Endothelial cell of umbilical vein (primary cell): ENCODE measurements around the gene ZNF618. TPM values are rescaled to one million over a fixed set of nuclear protein-coding genes. Genes with fewer than 3 reads are reported as not detected.

Experiments
- BruUV-seq: library from RNA; stranded (reverse); fragments of 400-500 nt; replicated peaks from 2 replicates; lab custom pipeline; 2021; lab: Mats Ljungman, UMichigan
- CTCF ChIA-PET: fragments of 300-600, 350-600 bp; sonication (Branson Sonifier 250); formaldehyde crosslinking; loops from one replicate; lab custom pipeline; 2021; ENCODE audit warnings: antibody characterized with exemption, inconsistent platforms; lab: Charles Lee
- POLR2A ChIA-PET: fragments of 300-600, 350-600 bp; sonication (Branson Sonifier 250); formaldehyde crosslinking; loops from one replicate; lab custom pipeline; 2021; ENCODE audit warnings: antibody characterized with exemption, inconsistent platforms; lab: Charles Lee
- DNase-seq: peaks from one replicate; pipeline ENCODE4 v3.0.0-alpha.2; 2011; ENCODE audit warnings: low read depth, low spot score
- FAIRE-seq: peaks from 2 replicates; lab custom pipeline; 2011; peaks lifted over from hg19 to GRCh38; lab: Jason Lieb, UNC
- H2AFZ ChIP-seq: 2 replicates; pipeline ENCODE4 v1.6.0; 2012; ENCODE audit warnings: low read depth, low read length, control low read depth, inconsistent platforms
- H3K27ac ChIP-seq: 2 replicates; pipeline ENCODE4 v1.5.1; 2011; ENCODE audit warnings: low read depth, mild to moderate bottlenecking, control low read depth, low read length, moderate library complexity; ENCODE audit not compliant: insufficient read depth
- H3K27me3 ChIP-seq, 2 experiments: 2 replicates each; pipeline versions ENCODE4 v1.6.0 to v1.6.1; 2011; ENCODE audit warnings: low read length in 2 of 2, mixed read lengths in 1 of 2; ENCODE audit not compliant: control insufficient read depth in 2 of 2, insufficient read depth in 2 of 2
- H3K36me3 ChIP-seq, 2 experiments: 2 replicates in 1 of 2; 3 replicates in 1 of 2; pipeline ENCODE4 v1.5.1; 2011; ENCODE audit warnings: low read length in 2 of 2, mild to moderate bottlenecking in 1 of 2, moderate library complexity in 1 of 2; ENCODE audit not compliant: control insufficient read depth in 2 of 2, insufficient read depth in 2 of 2; ENCODE audit errors: extremely low read depth in 1 of 2
- H3K4me1 ChIP-seq: 3 replicates; pipeline ENCODE4 v1.5.1; 2011; ENCODE audit warnings: mild to moderate bottlenecking, low read length; ENCODE audit not compliant: control insufficient read depth, insufficient read depth; ENCODE audit errors: extremely low read depth
- H3K4me2 ChIP-seq: 2 replicates; pipeline ENCODE4 v1.6.1; 2011; ENCODE audit warnings: low read length, control low read depth, mixed read lengths; ENCODE audit not compliant: insufficient read depth
- H3K4me3 ChIP-seq, 3 experiments: fragments of 200-600 bp in 1 of 3; sonication (generic), shearing (Covaris generic) in 1 of 3; replicated peaks in 1 of 3; 2 replicates each; pipeline ENCODE4 v1.5.1; 2011 to 2016; ENCODE audit warnings: control low read depth in 3 of 3, low read length in 3 of 3, mild to moderate bottlenecking in 2 of 3, inconsistent platforms in 1 of 3, low read depth in 1 of 3, moderate library complexity in 1 of 3; ENCODE audit not compliant: insufficient read depth in 1 of 3
- H3K79me2 ChIP-seq: 2 replicates; pipeline ENCODE4 v1.6.0; 2012; ENCODE audit warnings: low read length, inconsistent platforms; ENCODE audit not compliant: control insufficient read depth, insufficient read depth
- H3K9ac ChIP-seq: replicated peaks from 2 replicates; pipeline ENCODE3; 2011; ENCODE audit warnings: low read length, control low read depth; ENCODE audit not compliant: insufficient read depth; ENCODE audit errors: extremely low read depth
- H3K9me1 ChIP-seq: replicated peaks from 3 replicates; pipeline ENCODE4 v1.6.0; 2011; ENCODE audit warnings: mild to moderate bottlenecking, low read length; ENCODE audit not compliant: control insufficient read depth, insufficient read depth; ENCODE audit errors: extremely low read depth
- H3K9me3 ChIP-seq: replicated peaks from 2 replicates; pipeline ENCODE4 v1.5.1; 2012; ENCODE audit warnings: low read length, inconsistent platforms; ENCODE audit not compliant: control insufficient read depth, insufficient read depth
- H4K20me1 ChIP-seq: replicated peaks from 2 replicates; pipeline ENCODE3; 2011; ENCODE audit warnings: mild to moderate bottlenecking, low read length; ENCODE audit not compliant: control insufficient read depth, insufficient read depth; ENCODE audit errors: extremely low read depth
- EZH2 ChIP-seq: IDR thresholded peaks from 2 replicates; pipeline ENCODE4 v1.6.1; 2012; ENCODE audit warnings: borderline replicate concordance, low read depth, mild to moderate bottlenecking, moderate library complexity, low read length, inconsistent platforms; ENCODE audit not compliant: severe bottlenecking
- FOS ChIP-seq: IDR thresholded peaks from 2 replicates; pipeline ENCODE4 v1.6.1; 2011; ENCODE audit warnings: mild to moderate bottlenecking, low read length, moderate library complexity, borderline replicate concordance; ENCODE audit not compliant: insufficient read depth
- GATA2 ChIP-seq: IDR thresholded peaks from 2 replicates; pipeline ENCODE4 v1.7.0; 2011; ENCODE audit warnings: low read depth, mild to moderate bottlenecking, moderate library complexity, mixed read lengths, low read length; ENCODE audit not compliant: insufficient read length, insufficient read depth
- JUN ChIP-seq: IDR thresholded peaks from 2 replicates; pipeline ENCODE4 v1.6.1; 2011; ENCODE audit warnings: borderline replicate concordance, low read depth; ENCODE audit not compliant: insufficient read length, insufficient read depth
- MYC ChIP-seq: IDR thresholded peaks from one replicate; pipeline ENCODE4 v1.6.1; 2011; ENCODE audit warnings: mild to moderate bottlenecking, low read depth, low read length
- POLR2A ChIP-seq: IDR thresholded peaks from 2 replicates; pipeline ENCODE4 v1.6.1; 2012; ENCODE audit warnings: low read depth, mild to moderate bottlenecking, control low read depth, low read length
- POLR2AphosphoS5 ChIP-seq: IDR thresholded peaks from 2 replicates; pipeline ENCODE4 v1.6.1; 2012; ENCODE audit warnings: low read depth, mild to moderate bottlenecking, control low read depth, low read length, moderate library complexity; ENCODE audit not compliant: insufficient read depth
- dilution Hi-C: fragments of 300-500 bp; cut with MboI; formaldehyde crosslinking; loops from one replicate; pipeline ENCODE4 v1.15.0; 2019; ENCODE audit warnings: low sequenced_read_pairs; ENCODE audit not compliant: extremely low pct_ligation_motif_present
- intact Hi-C: fragments of 100-400 bp; cut with micrococcal nuclease; formaldehyde crosslinking; loops from one replicate; pipeline ENCODE4 v1.10.0; 2022
- polyA plus RNA-seq, 4 experiments: library from polyadenylated mRNA; depleted of rRNA in 3 of 4; stranded (reverse) in 3 of 4; unstranded in 1 of 4; fragments of >200 nt; gene quantifications; 2 replicates each; pipeline versions ENCODE4 v1.2.1 to v1.2.3, GENCODE V29; 2011 to 2012; ENCODE audit warnings: missing spikeins in 1 of 4
- total RNA-seq: library from RNA; stranded (reverse); gene quantifications from 2 replicates; pipeline ENCODE4 v1.2.3, GENCODE V29; 2021
- TF ChIP-seq, protein P1 (sequence below): IDR thresholded peaks from 2 replicates; pipeline ENCODE4 v1.6.1; 2011; ENCODE audit not compliant: insufficient read depth, insufficient read length
- TF ChIP-seq, protein P2 (sequence below), 2 donors: IDR thresholded peaks; 1 replicate in 1 of 2; 2 replicates in 1 of 2; pipeline ENCODE4 v1.5.1; 2011; ENCODE audit warnings: low read length in 2 of 2, mild to moderate bottlenecking in 2 of 2, moderate library complexity in 2 of 2, control low read depth in 1 of 2, inconsistent platforms in 1 of 2, low read depth in 1 of 2; ENCODE audit not compliant: insufficient read depth in 1 of 2; ENCODE audit errors: extremely low read depth in 1 of 2

The ZNF618 gene
- total and polyA plus RNA-seq, 2 donors (not counting 3 experiments of a cell fraction or from before 2014, with no cell fraction given): 22.6 to 80.3 TPM

GRCh38 chr9:114080195-114080772 lies 204.2 kb downstream of the ZNF618 start:
- Histone ChIP-seq H3K27ac (no peak overlapping the region), H3K36me3 (no peaks in the 10 kb centered on the region), H3K27me3 (peaks cover 3 to 16% of the 10 kb centered on the region in 2 experiments), H4K20me1 (no peaks in the 10 kb centered on the region), H3K79me2 (no peaks in the 10 kb centered on the region), H3K4me1 (no peaks in the 10 kb centered on the region), H3K9me3 (no peaks in the 10 kb centered on the region), H3K4me2 (no peak overlapping the region), H3K4me3 (no peak overlapping the region), H2AFZ (no peak overlapping the region), H3K9ac (no peak overlapping the region), H3K9me1 (no peaks in the 10 kb centered on the region)
- dilution Hi-C loops (loop anchor here (25.0 kb wide), 1 partner anchor 207 kb away; no protein-coding TSS in a partner anchor), intact Hi-C loops (no loop called here)
- TF ChIP-seq POLR2A: no peak
- no peak for TF ChIP-seq GATA2
- no peak for TF ChIP-seq POLR2AphosphoS5
- no peak for TF ChIP-seq JUN
- TF ChIP-seq, protein P1, sequence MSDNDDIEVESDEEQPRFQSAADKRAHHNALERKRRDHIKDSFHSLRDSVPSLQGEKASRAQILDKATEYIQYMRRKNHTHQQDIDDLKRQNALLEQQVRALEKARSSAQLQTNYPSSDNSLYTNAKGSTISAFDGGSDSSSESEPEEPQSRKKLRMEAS: no peak
- no peak for TF ChIP-seq FOS
- no peak for TF ChIP-seq MYC
- TF ChIP-seq EZH2: no peak
- TF ChIP-seq, protein P2, sequence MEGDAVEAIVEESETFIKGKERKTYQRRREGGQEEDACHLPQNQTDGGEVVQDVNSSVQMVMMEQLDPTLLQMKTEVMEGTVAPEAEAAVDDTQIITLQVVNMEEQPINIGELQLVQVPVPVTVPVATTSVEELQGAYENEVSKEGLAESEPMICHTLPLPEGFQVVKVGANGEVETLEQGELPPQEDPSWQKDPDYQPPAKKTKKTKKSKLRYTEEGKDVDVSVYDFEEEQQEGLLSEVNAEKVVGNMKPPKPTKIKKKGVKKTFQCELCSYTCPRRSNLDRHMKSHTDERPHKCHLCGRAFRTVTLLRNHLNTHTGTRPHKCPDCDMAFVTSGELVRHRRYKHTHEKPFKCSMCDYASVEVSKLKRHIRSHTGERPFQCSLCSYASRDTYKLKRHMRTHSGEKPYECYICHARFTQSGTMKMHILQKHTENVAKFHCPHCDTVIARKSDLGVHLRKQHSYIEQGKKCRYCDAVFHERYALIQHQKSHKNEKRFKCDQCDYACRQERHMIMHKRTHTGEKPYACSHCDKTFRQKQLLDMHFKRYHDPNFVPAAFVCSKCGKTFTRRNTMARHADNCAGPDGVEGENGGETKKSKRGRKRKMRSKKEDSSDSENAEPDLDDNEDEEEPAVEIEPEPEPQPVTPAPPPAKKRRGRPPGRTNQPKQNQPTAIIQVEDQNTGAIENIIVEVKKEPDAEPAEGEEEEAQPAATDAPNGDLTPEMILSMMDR (IDR thresholded peaks at IDR 0.05; ENCODE audit: extremely low read depth in 1 of 2, insufficient read depth in 1 of 2, low read depth in 1 of 2, low read length in 2 of 2): no peak
- DNase-seq (no peak), FAIRE-seq (peak; percentile 50)
- ChIA-PET CTCF (interaction anchor here (1.0 to 3.8 kb wide), 3 partner anchors 24 to 211 kb away, joined by 3 to 15 read pairs (median 4); no protein-coding TSS in a partner anchor), POLR2A (no interaction called here)
- BruUV-seq: no TSS peak
